Small intestine (tissue), 7 donors: ENCODE data around the gene POU2F3. TPM values are rescaled to one million over a fixed set of nuclear protein-coding genes. Genes with fewer than 3 reads are reported as not detected.

Experiments
- DNase-seq, 2 donors: peaks; one replicate each; pipeline versions ENCODE4 v3.0.0 to v3.0.0-alpha.2; 2013
- FAIRE-seq: peaks from 2 replicates; lab custom pipeline; 2012; peaks lifted over from hg19 to GRCh38; lab: Jason Lieb, UNC
- H3K27ac ChIP-seq, 3 donors: one replicate each; pipeline ENCODE4 v1.5.1; 2013; ENCODE audit warnings: low read length in 2 of 3, mild to moderate bottlenecking in 2 of 3, control low read depth in 1 of 3, inconsistent platforms in 1 of 3, low read depth in 1 of 3, moderate library complexity in 1 of 3
- H3K27me3 ChIP-seq, 3 donors: one replicate each; pipeline ENCODE4 v1.6.1; 2013; ENCODE audit warnings: low read length in 3 of 3, inconsistent platforms in 1 of 3; ENCODE audit not compliant: control insufficient read depth in 3 of 3, insufficient read depth in 3 of 3
- H3K36me3 ChIP-seq, 3 donors: one replicate each; pipeline ENCODE4 v1.6.1; 2013; ENCODE audit warnings: low read length in 3 of 3, inconsistent platforms in 1 of 3, low read depth in 1 of 3, mild to moderate bottlenecking in 1 of 3, moderate library complexity in 1 of 3; ENCODE audit not compliant: control insufficient read depth in 3 of 3, insufficient read depth in 2 of 3
- H3K4me1 ChIP-seq, 3 donors: one replicate each; pipeline ENCODE4 v1.6.1; 2013; ENCODE audit warnings: low read length in 2 of 3, inconsistent platforms in 1 of 3, low read depth in 1 of 3, mild to moderate bottlenecking in 1 of 3, moderate library complexity in 1 of 3; ENCODE audit not compliant: control insufficient read depth in 3 of 3, insufficient read depth in 2 of 3
- H3K4me3 ChIP-seq, 3 donors: one replicate each; pipeline ENCODE4 v1.5.1; 2013; ENCODE audit warnings: low read length in 3 of 3, control low read depth in 1 of 3, inconsistent platforms in 1 of 3, low read depth in 1 of 3, mild to moderate bottlenecking in 1 of 3, moderate library complexity in 1 of 3
- H3K9me3 ChIP-seq, 2 donors: one replicate each; pipeline ENCODE4 v1.6.1; 2013; ENCODE audit warnings: low read depth in 1 of 2, low read length in 1 of 2; ENCODE audit not compliant: control insufficient read depth in 2 of 2, insufficient read depth in 1 of 2
- WGBS, 3 donors: extraction: QIAGEN DNeasy Blood & Tissue Kit; methylation state at CpG; one replicate each; pipeline ENCODE4 v1.1.7; 2013; 5-methylcytosine and 5-hydroxymethylcytosine counted together
- polyA plus RNA-seq, 4 donors: library from polyadenylated mRNA; stranded (reverse) in 3 of 4; unstranded in 1 of 4; fragments of 200-250 nt in 3 of 4; fragments of 120-200 nt in 1 of 4; gene quantifications; one replicate each; pipeline versions ENCODE4 v1.2.1 to v1.2.3, GENCODE V29; 2013
- donor health status: healthy with polysubstance abuse.
- donor health status: control.
- donor health status: control.
- donor health status: Bipolar disorder and iron deficiency.
- donor health status: healthy.

Gene POU2F3
- polyA plus RNA-seq, 4 donors, result 1.0 to 1.6 (median 1.4) TPM

- peaks cover 0 to 19% (median 0%) of the 10 kb centered on the region in 3 donors for H3K4me1 ChIP-seq
- FAIRE-seq (no peak), DNase-seq (no peak)
- 79 to 86% (median 79%) methylated on average over 13 of the region's 13 CpGs for WGBS, 3 donors
- no peak overlapping the region for H3K27ac ChIP-seq
- no peaks in the 10 kb centered on the region for H3K9me3 ChIP-seq
- H3K4me3 ChIP-seq, result no peak overlapping the region
- no peaks in the 10 kb centered on the region for H3K27me3 ChIP-seq
- peaks cover 0 to 90% (median 0%) of the 10 kb centered on the region in 3 donors for H3K36me3 ChIP-seq
Observed at GRCh38 chr11:120226714-120227113, 13.2 kb upstream of the POU2F3 start.

GRCh38 chr11:120227228-120227852 lies 12.6 kb upstream of the POU2F3 start:
- Histone ChIP-seq H3K27ac (no peak overlapping the region), H3K4me1 (peaks cover 0 to 14% (median 0%) of the 10 kb centered on the region in 3 donors), H3K9me3 (no peaks in the 10 kb centered on the region), H3K36me3 (peaks cover 0 to 90% (median 0%) of the 10 kb centered on the region in 3 donors), H3K4me3 (no peak overlapping the region), H3K27me3 (no peaks in the 10 kb centered on the region)
- DNase-seq (no peak), FAIRE-seq (no peak)
- WGBS, 3 donors, result 88 to 91% (median 88%) methylated on average over 5 of the region's 5 CpGs

- peaks cover 0 to 80% (median 0%) of the 10 kb centered on the region in 3 donors for H3K36me3 ChIP-seq
- DNase-seq, result no peak
- FAIRE-seq, result no peak
Observed at GRCh38 chr11:120228794-120229384, 11.1 kb upstream of the POU2F3 start.

GRCh38 chr11:120229451-120230424 lies 10.2 kb upstream of the POU2F3 start:
- H3K27ac ChIP-seq, result no peak overlapping the region
- no peaks in the 10 kb centered on the region for H3K9me3 ChIP-seq
- H3K4me3 ChIP-seq, result no peak overlapping the region
- H3K27me3 ChIP-seq, result peaks cover 0 to 2% (median 0%) of the 10 kb centered on the region in 3 donors
- WGBS, 3 donors, result 57 to 63% (median 63%) methylated on average over 17 of the region's 17 CpGs
- FAIRE-seq, result no peak
- DNase-seq, result peak; percentile 38 to 48
- peaks cover 0 to 75% (median 0%) of the 10 kb centered on the region in 3 donors for H3K36me3 ChIP-seq
- peaks cover 0 to 3% (median 0%) of the 10 kb centered on the region in 3 donors for H3K4me1 ChIP-seq

More at GRCh38 chr11:120228794-120229384, 11.1 kb upstream of the POU2F3 start:
- WGBS, 3 donors, result 73 to 81% (median 77%) methylated on average over 15 to 16 of the region's 16 CpGs
- H3K4me3 ChIP-seq, result no peak overlapping the region
- peaks cover 0 to 11% (median 0%) of the 10 kb centered on the region in 3 donors for H3K4me1 ChIP-seq
- H3K27me3 ChIP-seq, result no peaks in the 10 kb centered on the region
- H3K9me3 ChIP-seq, result no peaks in the 10 kb centered on the region
- no peak overlapping the region for H3K27ac ChIP-seq

- H3K27me3 ChIP-seq, result peaks cover 0 to 2% (median 0%) of the 10 kb centered on the region in 3 donors
- H3K4me3 ChIP-seq, result no peak overlapping the region
- DNase-seq (no peak), FAIRE-seq (no peak)
- H3K4me1 ChIP-seq, result no peaks in the 10 kb centered on the region
- H3K27ac ChIP-seq, result no peak overlapping the region
- H3K9me3 ChIP-seq, result no peaks in the 10 kb centered on the region
- WGBS, 3 donors, result 80 to 84% (median 82%) methylated on average over 5 of the region's 5 CpGs
- peaks cover 0 to 68% (median 0%) of the 10 kb centered on the region in 3 donors for H3K36me3 ChIP-seq
Observed at GRCh38 chr11:120230433-120231071, 9.4 kb upstream of the POU2F3 start.

- no peak for DNase-seq
- Histone ChIP-seq H3K27ac (no peak overlapping the region), H3K4me3 (no peak overlapping the region), H3K36me3 (peaks cover 0 to 54% (median 0%) of the 10 kb centered on the region in 3 donors), H3K27me3 (peaks cover 0 to 2% (median 0%) of the 10 kb centered on the region in 3 donors), H3K9me3 (no peaks in the 10 kb centered on the region), H3K4me1 (no peaks in the 10 kb centered on the region)
- FAIRE-seq, result no peak
- WGBS, 3 donors, result 39 to 53% (median 43%) methylated on average over 4 of the region's 4 CpGs
Observed at GRCh38 chr11:120231963-120232362, 8.0 kb upstream of the POU2F3 start.

GRCh38 chr11:120233207-120233803 lies 6.6 kb upstream of the POU2F3 start:
- FAIRE-seq (no peak), DNase-seq (peak; percentile 14 to 24)
- 39 to 70% (median 55%) methylated on average over 9 of the region's 9 CpGs for WGBS, 3 donors
- H3K27me3 ChIP-seq, result peaks cover 0 to 2% (median 0%) of the 10 kb centered on the region in 3 donors
- peaks cover 0 to 41% (median 0%) of the 10 kb centered on the region in 3 donors for H3K36me3 ChIP-seq
- H3K9me3 ChIP-seq, result no peaks in the 10 kb centered on the region
- no peaks in the 10 kb centered on the region for H3K4me1 ChIP-seq
- no peak overlapping the region for H3K27ac ChIP-seq
- no peak overlapping the region for H3K4me3 ChIP-seq
